NCI-H128 (cell line): Measurements from ENCODE around the gene CDC42EP4.

ENCODE experiments used
- DNase-seq: peaks from one replicate; lab custom pipeline; 2025; ENCODE audit not compliant: unreplicated experiment; lab: John Stamatoyannopoulos, UW

Gene CDC42EP4, protein sequence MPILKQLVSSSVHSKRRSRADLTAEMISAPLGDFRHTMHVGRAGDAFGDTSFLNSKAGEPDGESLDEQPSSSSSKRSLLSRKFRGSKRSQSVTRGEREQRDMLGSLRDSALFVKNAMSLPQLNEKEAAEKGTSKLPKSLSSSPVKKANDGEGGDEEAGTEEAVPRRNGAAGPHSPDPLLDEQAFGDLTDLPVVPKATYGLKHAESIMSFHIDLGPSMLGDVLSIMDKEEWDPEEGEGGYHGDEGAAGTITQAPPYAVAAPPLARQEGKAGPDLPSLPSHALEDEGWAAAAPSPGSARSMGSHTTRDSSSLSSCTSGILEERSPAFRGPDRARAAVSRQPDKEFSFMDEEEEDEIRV

DNA sequence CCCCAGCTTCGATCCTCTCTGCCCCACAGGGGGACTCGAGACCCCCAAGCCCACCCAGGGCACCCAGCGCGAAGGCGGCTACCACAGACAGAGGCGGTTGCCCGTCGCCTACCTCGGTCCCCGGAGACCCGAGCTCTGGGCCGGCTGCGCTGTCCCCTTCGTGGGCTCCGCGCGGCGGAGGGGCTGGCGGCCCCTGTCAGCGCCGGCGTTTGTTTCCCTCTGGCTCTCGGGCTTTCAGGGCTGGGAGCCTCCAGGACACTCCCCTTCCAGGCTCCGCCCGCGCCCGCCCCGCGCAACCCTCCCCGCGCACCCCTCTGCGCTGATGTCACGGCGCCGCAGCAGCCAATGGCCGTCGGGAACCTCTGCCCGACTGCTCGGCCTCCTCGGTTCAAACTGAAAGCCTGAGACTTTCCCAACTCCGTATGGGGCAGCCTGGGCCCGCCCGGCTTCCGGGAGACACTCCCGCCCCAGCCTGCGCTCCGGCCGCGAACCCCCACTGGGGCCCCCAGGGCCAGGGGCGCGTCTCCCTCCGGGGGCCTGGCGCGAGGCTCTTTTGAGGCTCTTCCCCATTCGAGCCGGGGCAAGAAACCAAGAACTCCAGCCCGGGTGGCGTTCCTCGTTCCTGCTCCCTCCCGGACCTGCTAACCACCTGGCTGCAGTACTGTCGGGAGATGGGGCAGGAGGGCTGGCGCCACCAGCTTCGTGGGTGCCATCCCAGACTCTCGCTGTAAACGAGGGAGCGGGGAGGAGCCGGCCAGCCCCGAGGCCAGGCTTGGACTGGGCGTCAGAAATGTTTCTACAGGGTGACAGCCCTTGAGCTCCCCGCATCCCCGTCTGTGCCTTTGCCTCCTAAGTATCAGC lies at the start of gene CDC42EP4:
Gene CDC42EP4, minus strand, starts transcription at position 221 of the 861 bp plus-strand sequence. CDS start 25,501 bp downstream, outside the sequence.
- DNase-seq = peak; percentile 62

DNA sequence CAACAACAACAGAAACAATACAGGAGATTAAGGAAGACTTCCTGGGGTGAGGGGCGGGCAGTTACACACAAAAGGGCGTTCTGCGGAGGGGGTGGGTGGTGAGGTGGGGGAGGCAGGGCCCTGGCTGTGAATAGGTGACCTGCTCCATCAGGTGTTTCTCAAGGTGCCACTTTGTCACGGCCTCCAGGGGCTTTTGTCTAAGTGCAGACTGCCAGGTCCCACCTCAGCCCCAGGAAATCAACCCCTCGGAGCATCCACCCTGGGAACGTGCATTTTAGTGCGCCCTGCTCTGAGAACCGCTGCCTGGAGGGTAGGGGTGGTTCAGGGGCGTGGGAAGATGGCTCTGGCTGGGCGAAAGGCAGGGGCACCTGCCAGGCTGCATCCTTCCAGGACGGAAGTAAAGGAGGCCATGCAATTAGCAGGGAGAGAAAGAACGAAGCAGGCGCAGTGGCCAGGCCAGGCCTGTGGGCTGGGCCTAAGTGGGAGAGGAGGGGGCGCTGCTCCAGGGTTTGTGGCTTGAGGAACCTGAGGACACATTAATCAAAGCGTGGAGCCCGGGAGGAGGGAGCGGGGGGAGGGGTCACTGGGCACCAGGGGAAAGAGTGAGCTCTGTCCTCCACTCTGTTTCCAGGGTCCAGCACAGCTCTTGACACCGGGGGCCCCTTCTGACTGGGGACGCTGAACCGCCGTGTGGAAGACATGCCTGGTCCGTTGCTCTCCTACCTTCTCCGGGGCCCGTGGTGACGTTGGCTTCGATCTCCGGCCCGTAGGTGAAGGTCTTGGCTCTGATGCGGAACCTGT lies 49.4 kb upstream of the CDC42EP4 start:
- DNase-seq = no peak

- no peak for DNase-seq
Observed at GRCh38 chr17:73359987-73360410, 48.2 kb upstream of the CDC42EP4 start.

- DNase-seq = no peak
Observed at GRCh38 chr17:73359352-73359751, 47.6 kb upstream of the CDC42EP4 start.

- DNase-seq = no peak
Observed at GRCh38 chr17:73358668-73359067, 46.9 kb upstream of the CDC42EP4 start.

DNA sequence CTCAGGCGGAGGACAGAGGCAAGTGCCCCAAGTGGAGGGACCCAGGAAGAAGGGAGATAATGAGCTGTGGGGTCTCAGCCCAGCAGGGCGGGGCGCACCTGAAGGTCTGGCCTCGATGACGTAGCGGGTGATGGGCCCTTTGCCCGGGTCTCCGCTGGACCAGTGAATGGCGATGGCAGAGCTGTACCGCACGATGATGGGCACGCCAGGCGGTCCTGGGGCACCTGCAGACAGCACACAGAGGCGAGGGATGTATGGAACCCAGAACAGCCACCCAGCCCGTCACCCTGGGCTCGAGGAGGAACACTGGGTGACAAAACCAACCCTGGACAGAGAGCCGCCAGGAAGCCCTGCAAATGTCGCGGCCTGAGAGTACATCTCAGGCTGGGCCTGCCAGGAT lies 46.2 kb upstream of the CDC42EP4 start:
- DNase-seq = no peak

DNA sequence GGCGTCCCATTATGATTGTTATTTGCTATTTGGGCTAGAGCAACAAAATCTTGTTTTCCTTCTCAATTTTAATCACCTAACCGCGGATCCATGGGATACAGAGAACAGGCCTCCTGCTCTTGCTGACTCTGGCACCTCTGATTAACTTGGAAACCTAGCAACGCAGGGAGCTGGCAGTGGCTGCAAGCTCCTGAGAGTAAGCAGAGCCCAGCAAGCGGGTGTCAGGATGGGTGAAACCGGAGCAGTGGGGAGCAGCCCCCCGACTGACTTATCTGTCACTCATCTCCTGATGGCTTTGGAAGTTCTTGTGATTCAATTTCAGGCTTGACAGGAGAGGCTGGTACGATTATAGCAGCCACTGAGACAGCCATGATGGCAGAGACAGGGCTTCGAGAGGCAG lies 45.5 kb upstream of the CDC42EP4 start:
- no peak for DNase-seq

DNA sequence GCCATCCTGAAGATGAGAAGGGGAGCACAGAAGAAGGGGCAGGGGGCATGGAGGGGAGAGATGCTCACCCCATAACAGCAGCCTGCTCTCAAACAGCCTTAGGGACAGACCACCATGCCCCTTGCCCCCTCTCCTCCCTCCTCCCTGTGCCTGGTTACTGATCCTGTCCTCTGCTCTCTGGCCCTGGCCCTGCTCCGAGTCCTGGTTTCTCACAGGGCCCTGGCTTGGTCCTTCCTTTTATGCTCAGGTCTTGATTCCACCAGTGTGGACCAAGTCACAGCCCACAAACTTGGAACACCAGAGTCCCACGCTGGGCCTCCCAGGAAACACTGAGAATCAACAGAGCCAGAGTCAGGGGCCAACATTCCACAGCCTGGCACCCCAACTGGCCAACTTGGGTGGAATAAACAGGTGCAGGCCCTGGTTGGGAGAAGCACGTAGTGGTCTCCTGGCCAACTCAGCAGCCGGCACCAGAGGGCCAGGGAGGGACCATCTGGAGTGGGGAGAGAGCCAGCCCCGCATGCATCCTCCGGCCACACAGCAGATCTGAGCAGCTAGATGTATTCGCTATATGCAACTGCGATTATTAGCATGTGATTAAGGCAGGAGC lies 44.9 kb upstream of the CDC42EP4 start:
- no peak for DNase-seq

DNA sequence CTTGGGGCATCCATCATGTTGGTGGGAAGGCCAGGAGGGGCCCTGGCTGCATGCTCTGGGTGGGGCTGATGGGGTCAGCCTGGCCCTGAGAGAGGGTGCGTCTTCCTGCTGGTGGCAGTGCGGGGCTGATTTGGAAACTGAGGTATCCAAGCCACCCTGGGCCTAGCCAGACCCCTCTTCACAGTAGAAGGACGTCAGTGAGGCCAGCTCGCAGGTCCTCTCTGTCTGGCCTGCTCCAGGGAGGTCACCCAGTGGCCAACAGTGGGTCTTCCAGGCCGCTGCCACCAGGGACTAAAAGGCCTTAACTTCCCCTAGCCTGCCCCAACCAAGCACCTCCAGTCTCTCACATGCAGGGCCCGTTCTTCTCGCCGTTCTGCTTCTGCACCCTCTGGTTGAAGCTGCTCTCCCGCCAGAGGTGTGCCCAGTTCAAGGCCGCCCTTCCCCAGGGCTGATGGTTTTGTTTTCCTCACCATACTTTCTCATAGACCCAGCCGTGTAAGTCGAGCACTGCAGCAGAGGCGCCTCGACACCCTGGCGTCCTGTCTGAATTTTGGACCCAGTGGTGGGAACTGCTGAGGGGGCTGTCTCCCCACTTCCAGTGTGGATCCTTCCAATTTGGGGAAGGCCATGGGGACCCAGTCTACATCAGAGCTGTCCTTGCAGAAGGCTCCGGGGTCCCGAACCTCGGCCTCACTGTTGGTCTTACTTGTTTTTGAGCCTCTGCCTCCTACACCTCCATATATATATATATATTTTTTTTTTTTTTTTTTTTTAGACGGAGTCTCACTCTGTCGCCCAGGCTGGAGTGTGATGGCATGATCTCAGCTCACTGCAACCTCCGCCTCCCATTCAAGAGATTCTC lies 42.9 kb upstream of the CDC42EP4 start:
- DNase-seq = no peak

DNA sequence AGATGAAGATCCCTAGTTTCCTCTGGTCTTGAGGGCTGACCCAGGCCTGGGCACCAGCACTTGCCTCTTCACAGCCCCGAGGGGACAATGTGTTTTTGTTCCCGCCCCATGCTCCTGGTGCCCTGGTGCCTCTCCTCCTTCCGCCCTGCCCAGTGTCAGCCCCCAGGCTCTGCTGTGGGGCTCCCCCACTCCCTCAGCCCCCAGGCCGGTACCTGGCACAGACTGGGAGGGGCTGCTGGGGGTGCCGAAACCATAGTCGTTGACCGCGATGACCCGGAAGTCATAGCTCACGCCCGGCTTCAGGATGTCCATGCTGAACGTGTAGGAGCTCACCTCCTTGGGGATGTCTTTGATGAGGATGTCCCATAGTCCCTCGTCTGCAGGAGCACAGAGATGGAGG lies 40.5 kb upstream of the CDC42EP4 start:
- DNase-seq = no peak

GRCh38 chr17:73351764-73352163 lies 40.0 kb upstream of the CDC42EP4 start:
- no peak for DNase-seq

GRCh38 chr17:73350864-73351263 lies 39.1 kb upstream of the CDC42EP4 start:
- no peak for DNase-seq

DNA sequence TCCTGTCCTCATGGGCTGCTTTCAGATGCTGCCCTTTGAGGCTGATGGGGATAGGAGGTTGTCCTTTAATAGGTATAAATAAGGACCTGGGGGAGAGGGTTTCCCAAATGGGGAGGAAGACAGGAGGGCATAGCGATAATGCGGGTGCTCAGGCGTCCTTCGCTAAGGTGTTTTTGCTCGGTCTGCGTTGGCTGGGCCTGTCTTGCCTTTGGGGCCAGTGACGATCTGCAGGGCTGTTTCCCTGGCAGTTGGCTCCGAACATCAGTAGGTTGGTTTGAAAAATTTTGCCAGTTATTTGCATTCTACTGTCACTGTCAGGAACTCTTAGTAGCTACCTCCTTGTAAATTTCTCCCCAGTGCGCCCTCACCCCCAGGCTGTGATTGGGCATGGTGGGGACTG lies 37.8 kb upstream of the CDC42EP4 start:
- no peak for DNase-seq

DNA sequence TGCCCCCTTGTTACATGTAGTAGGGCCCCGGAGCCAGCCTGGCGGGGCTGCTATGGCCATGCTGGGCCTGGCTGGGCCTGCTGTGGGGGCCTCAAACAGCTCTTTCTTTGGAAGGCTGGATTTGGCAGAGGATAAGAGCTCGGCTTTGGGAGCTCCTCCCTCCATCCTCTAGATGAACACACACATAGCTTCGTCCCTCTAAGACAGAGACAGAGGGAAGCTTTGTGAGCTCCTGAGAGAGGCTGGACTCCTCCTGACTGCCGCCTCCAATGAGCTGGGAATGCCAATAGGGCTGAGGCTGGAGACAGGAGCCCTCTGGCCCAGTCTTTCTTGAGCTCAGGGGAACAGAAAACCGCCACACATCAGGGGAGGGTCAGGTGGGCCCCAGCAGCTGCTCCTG lies 37.3 kb upstream of the CDC42EP4 start:
- no peak for DNase-seq

DNA sequence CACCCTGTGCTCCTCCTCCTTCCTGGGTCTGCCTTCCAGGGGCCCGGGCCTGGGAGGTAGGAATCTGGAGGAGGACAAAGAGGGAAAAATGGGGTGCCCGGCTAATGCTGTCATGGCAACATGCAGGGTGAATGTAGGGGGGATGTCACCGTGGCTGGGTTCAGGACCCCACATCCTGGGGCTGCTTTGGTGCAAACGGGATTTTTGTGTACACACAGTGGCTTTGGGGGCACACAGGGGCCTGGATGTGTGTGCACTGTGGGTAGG lies 37.0 kb upstream of the CDC42EP4 start:
- no peak for DNase-seq

DNA sequence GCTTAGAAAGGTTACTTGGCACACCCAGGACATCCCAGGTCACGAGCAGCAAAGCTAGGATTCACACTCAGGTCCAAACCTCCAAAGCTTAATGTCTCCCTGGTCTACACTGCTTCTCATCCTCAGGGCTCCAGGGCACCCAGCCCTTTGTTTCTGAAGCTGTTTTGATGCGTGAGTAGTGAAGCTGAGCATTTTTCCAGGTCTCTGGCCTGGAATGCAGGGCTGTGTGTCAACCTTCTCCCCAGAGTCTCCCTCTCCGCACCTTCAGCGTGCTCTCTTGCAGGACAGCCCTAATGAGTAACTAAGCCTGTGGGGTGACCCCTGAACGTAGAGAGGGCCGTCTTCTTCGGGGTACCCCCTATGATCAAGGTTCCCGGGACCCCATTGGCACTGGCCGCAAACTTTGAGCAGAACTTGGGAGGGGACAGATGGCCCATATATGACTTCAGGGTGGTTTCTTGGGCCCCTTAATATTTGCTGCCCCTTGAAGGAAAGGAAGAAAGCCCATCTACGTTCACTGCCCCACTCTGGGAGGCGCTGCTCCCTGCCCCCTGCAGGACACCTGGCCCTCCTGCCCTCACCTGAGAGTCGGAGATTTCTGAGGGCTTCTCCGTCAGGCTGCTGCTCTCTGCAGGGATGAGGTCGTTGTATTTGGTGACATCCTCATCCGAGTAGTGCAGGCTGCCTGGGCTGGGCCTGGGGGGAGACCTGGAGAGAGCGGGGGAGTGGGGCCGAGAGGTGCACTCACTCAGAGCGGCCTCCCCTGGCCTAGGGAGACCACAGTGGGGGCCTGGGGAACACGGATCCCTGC lies 36.4 kb upstream of the CDC42EP4 start:
- DNase-seq = no peak

GRCh38 chr17:73347351-73347750 lies 35.5 kb upstream of the CDC42EP4 start:
- no peak for DNase-seq

GRCh38 chr17:73346501-73347162 lies 34.8 kb upstream of the CDC42EP4 start:
- DNase-seq = no peak
